Loucy (cell line): ENCODE results near the gene ARID1B.

ENCODE experiments used
- H2AFZ ChIP-seq: fragments of 200-600 bp; sonication (generic); 2 replicates; pipeline ENCODE4 v1.6.0; 2016; ENCODE audit warnings: antibody characterized with exemption, mild to moderate bottlenecking, low read length, moderate library complexity
- H3F3A ChIP-seq: fragments of 200-600 bp; 2 replicates; pipeline ENCODE4 v1.6.0; 2016; ENCODE audit warnings: antibody characterized with exemption, low read depth, mild to moderate bottlenecking
- H3K27me3 ChIP-seq: fragments of 200-600 bp; sonication (generic); 2 replicates; pipeline ENCODE4 v1.6.1; 2014; ENCODE audit warnings: low read length, mild to moderate bottlenecking; ENCODE audit not compliant: insufficient read depth, poor library complexity, severe bottlenecking
- H3K36me3 ChIP-seq: fragments of 200-600 bp; sonication (generic); 2 replicates; pipeline ENCODE4 v1.6.1; 2016; ENCODE audit warnings: low read length; ENCODE audit not compliant: insufficient read depth
- H3K4me1 ChIP-seq: fragments of 200-600 bp; sonication (generic); 2 replicates; pipeline ENCODE4 v1.5.1; 2014; ENCODE audit warnings: low read length, mild to moderate bottlenecking; ENCODE audit not compliant: insufficient read depth, poor library complexity, severe bottlenecking
- H3K4me2 ChIP-seq: fragments of 200-600 bp; sonication (generic); 2 replicates; pipeline ENCODE4 v1.6.0; 2014; ENCODE audit warnings: antibody characterized with exemption, low read length, low read depth, mild to moderate bottlenecking; ENCODE audit not compliant: poor library complexity, severe bottlenecking
- H3K4me3 ChIP-seq: fragments of 200-600 bp; sonication (generic); 2 replicates; pipeline ENCODE4 v1.5.1; 2014; ENCODE audit warnings: low read length, mild to moderate bottlenecking, mixed read lengths; ENCODE audit not compliant: poor library complexity, severe bottlenecking
- H3K79me2 ChIP-seq: fragments of 200-600 bp; sonication (generic); 2 replicates; pipeline ENCODE4 v1.6.1; 2014; ENCODE audit warnings: low read length; ENCODE audit not compliant: insufficient read depth
- H3K9ac ChIP-seq: fragments of 200-600 bp; sonication (generic); 2 replicates; pipeline ENCODE4 v1.6.0; 2014; ENCODE audit warnings: mild to moderate bottlenecking, low read depth, low read length, moderate library complexity; ENCODE audit not compliant: poor library complexity, severe bottlenecking
- H3K9me2 ChIP-seq: fragments of 200-600 bp; sonication (generic); replicated peaks from 2 replicates; pipeline ENCODE4 v1.6.1; 2016; ENCODE audit warnings: low read depth, low read length, mixed read lengths
- H3K9me3 ChIP-seq: fragments of 200-600 bp; sonication (generic); 2 replicates; pipeline ENCODE4 v1.6.1; 2014; ENCODE audit warnings: mild to moderate bottlenecking, antibody characterized with exemption, low read length, low read depth; ENCODE audit not compliant: insufficient read depth
- H4K20me1 ChIP-seq: fragments of 200-600 bp; sonication (generic); 2 replicates; pipeline ENCODE4 v1.6.0; 2014; ENCODE audit warnings: antibody characterized with exemption, low read length, mild to moderate bottlenecking; ENCODE audit not compliant: insufficient read depth, poor library complexity, severe bottlenecking
- EZH2phosphoT487 ChIP-seq: fragments of 200-600 bp; IDR thresholded peaks from 2 replicates; pipeline ENCODE4 v1.6.1; 2018; ENCODE audit warnings: antibody characterized with exemption, mild to moderate bottlenecking, moderate library complexity, borderline replicate concordance
- TF ChIP-seq, protein P1 (sequence below): fragments of 200-600 bp; sonication (generic); conservative IDR thresholded peaks from 2 replicates; pipeline ENCODE4 v1.5.1; 2014; ENCODE audit warnings: mild to moderate bottlenecking, antibody characterized with exemption, low read length

ARID1B gene

DNA sequence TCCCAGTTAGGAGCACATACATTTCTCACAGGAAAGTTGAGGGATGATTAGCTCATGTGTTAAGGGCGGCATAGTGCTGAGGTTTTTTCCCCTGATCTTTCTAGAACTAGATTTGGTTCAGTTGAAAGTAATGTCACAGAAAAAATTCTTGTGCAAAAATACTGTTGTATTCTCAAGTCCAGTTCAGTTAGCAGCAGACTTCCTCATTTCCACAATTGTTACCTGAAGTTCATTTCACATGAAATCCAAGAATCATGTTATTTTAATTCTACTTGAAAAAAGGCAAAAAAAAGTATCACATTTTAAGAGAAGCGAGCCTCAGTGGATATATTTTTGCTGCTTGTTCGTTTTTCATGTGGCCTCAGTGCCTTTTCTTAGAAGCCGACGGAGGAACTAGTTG is 318.4 kb downstream of the ARID1B start:
- peaks cover 4% of the 10 kb centered on the region; the same call in 1 of the 2 replicates for H3K79me2 ChIP-seq
- H3K27me3 ChIP-seq, result no peaks in the 10 kb centered on the region
- peaks cover 52% of the 10 kb centered on the region; the same call in 1 of the 2 replicates for H3K36me3 ChIP-seq
- no peaks in the 10 kb centered on the region for H3F3A ChIP-seq
- H3K4me1 ChIP-seq, result peaks cover 6% of the 10 kb centered on the region
- H3K9me2 ChIP-seq, result no peaks in the 10 kb centered on the region
- H3K4me3 ChIP-seq, result no peak overlapping the region
- no peak overlapping the region for H3K4me2 ChIP-seq
- H2AFZ ChIP-seq, result no peak overlapping the region
- H4K20me1 ChIP-seq, result no peaks in the 10 kb centered on the region
- no peaks in the 10 kb centered on the region for H3K9me3 ChIP-seq
- no peak for TF ChIP-seq EZH2phosphoT487
- TF ChIP-seq, protein P1, sequence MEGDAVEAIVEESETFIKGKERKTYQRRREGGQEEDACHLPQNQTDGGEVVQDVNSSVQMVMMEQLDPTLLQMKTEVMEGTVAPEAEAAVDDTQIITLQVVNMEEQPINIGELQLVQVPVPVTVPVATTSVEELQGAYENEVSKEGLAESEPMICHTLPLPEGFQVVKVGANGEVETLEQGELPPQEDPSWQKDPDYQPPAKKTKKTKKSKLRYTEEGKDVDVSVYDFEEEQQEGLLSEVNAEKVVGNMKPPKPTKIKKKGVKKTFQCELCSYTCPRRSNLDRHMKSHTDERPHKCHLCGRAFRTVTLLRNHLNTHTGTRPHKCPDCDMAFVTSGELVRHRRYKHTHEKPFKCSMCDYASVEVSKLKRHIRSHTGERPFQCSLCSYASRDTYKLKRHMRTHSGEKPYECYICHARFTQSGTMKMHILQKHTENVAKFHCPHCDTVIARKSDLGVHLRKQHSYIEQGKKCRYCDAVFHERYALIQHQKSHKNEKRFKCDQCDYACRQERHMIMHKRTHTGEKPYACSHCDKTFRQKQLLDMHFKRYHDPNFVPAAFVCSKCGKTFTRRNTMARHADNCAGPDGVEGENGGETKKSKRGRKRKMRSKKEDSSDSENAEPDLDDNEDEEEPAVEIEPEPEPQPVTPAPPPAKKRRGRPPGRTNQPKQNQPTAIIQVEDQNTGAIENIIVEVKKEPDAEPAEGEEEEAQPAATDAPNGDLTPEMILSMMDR, result no peak
- no peak overlapping the region for H3K9ac ChIP-seq

DNA sequence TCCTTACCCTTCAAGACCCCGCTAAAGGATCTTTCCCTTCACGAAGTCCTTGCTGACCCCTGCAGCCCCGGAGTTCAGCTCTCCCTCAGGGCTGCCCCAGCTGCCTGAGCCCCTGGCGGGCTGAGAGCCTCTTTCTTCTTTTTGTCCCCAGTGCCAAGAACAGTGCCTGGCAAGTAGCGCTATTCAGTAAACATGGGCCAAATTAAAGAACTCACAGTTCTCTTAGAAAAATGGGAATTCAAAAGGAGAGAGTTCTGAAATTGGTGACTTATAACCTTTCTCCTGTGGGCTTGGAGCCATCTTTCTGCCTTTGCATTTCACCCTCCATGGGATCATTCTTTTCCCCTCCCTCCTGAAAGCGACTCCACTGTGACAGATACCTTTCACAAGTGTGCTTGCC is 318.9 kb downstream of the ARID1B start:
- no peak overlapping the region for H3K9ac ChIP-seq
- peaks cover 4% of the 10 kb centered on the region; the same call in 1 of the 2 replicates for H3K79me2 ChIP-seq
- TF ChIP-seq, protein P1, result no peak
- no peak for TF ChIP-seq EZH2phosphoT487
- no peaks in the 10 kb centered on the region for H3F3A ChIP-seq
- no peak overlapping the region for H3K4me2 ChIP-seq
- H3K27me3 ChIP-seq, result no peaks in the 10 kb centered on the region
- H2AFZ ChIP-seq, result no peak overlapping the region
- no peaks in the 10 kb centered on the region for H3K9me2 ChIP-seq
- H3K36me3 ChIP-seq, result peaks cover 55% of the 10 kb centered on the region; the same call in 1 of the 2 replicates
- peaks cover 6% of the 10 kb centered on the region for H3K4me1 ChIP-seq
- H3K4me3 ChIP-seq, result no peak overlapping the region
- H4K20me1 ChIP-seq, result no peaks in the 10 kb centered on the region
- H3K9me3 ChIP-seq, result no peaks in the 10 kb centered on the region

DNA sequence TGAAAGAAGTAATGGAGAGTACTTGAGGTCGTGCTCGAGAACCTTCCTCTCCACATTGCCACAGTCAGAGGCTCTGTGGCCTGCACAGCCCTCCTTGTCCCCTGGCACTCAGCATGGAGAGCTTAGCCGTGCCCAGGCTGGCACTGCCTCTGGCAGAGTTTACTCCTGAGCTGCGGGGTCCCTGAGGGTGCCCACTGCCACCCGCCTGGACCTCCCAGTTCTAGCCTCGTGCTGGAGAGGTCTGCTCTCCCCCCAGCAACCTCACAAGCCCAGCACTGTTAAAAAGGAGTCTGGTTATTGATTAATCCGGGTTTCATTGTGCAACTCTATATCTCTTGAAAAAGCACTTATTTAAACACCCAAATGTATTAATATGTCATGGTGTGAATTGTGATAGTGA is 319.3 kb downstream of the ARID1B start:
- no peaks in the 10 kb centered on the region for H3F3A ChIP-seq
- H3K9me3 ChIP-seq, result no peaks in the 10 kb centered on the region
- peaks cover 6% of the 10 kb centered on the region for H3K4me1 ChIP-seq
- H3K9me2 ChIP-seq, result no peaks in the 10 kb centered on the region
- TF ChIP-seq, protein P1, result no peak
- TF ChIP-seq EZH2phosphoT487, result no peak
- no peaks in the 10 kb centered on the region for H4K20me1 ChIP-seq
- H3K27me3 ChIP-seq, result no peaks in the 10 kb centered on the region
- no peak overlapping the region for H3K4me3 ChIP-seq
- no peak overlapping the region for H3K4me2 ChIP-seq
- peaks cover 4% of the 10 kb centered on the region; the same call in 1 of the 2 replicates for H3K79me2 ChIP-seq
- peaks cover 54% of the 10 kb centered on the region; the same call in 1 of the 2 replicates for H3K36me3 ChIP-seq
- H2AFZ ChIP-seq, result no peak overlapping the region
- H3K9ac ChIP-seq, result no peak overlapping the region
